Thymus (tissue), 11 donors: ENCODE data around the gene PPM1L. TPM values are rescaled to one million over a fixed set of nuclear protein-coding genes. Genes with fewer than 3 reads are reported as not detected.

Experiments used
- DNase-seq, 9 donors: peaks; one replicate each; pipeline ENCODE4 v3.0.0-alpha.2; 2013; ENCODE audit warnings: low spot score in 9 of 9, low read depth in 6 of 9, missing footprints in 1 of 9
- H3K27ac ChIP-seq, 2 donors: one replicate each; pipeline ENCODE4 v1.5.1; 2013; ENCODE audit warnings: control low read depth in 1 of 2, low read depth in 1 of 2, low read length in 1 of 2, mild to moderate bottlenecking in 1 of 2, moderate library complexity in 1 of 2
- H3K27me3 ChIP-seq, 2 donors: one replicate each; pipeline ENCODE4 v1.5.1; 2013; ENCODE audit warnings: low read length in 1 of 2; ENCODE audit not compliant: control insufficient read depth in 2 of 2, insufficient read depth in 1 of 2
- H3K36me3 ChIP-seq, 2 donors: one replicate each; pipeline ENCODE4 v1.5.1; 2013; ENCODE audit warnings: low read length in 1 of 2, mild to moderate bottlenecking in 1 of 2, moderate library complexity in 1 of 2; ENCODE audit not compliant: control insufficient read depth in 2 of 2, insufficient read depth in 2 of 2
- H3K4me1 ChIP-seq, 2 donors: one replicate each; pipeline ENCODE4 v1.5.1; 2013; ENCODE audit warnings: low read length in 2 of 2; ENCODE audit not compliant: control insufficient read depth in 2 of 2, insufficient read depth in 2 of 2
- H3K4me3 ChIP-seq, 2 donors: one replicate each; pipeline ENCODE4 v1.5.1; 2013; ENCODE audit warnings: low read length in 2 of 2, control low read depth in 1 of 2, mild to moderate bottlenecking in 1 of 2
- H3K9me3 ChIP-seq, 2 donors: one replicate each; pipeline ENCODE4 v1.5.1; 2013; ENCODE audit warnings: low read length in 1 of 2, mild to moderate bottlenecking in 1 of 2; ENCODE audit not compliant: control insufficient read depth in 2 of 2, insufficient read depth in 1 of 2
- WGBS: extraction: QIAGEN DNeasy Blood & Tissue Kit; methylation state at CpG from one replicate; pipeline ENCODE4 v1.1.7; 2013; 5-methylcytosine and 5-hydroxymethylcytosine counted together
- polyA plus RNA-seq: library from polyadenylated mRNA; stranded (reverse); fragments of 200-250 nt; gene quantifications from one replicate; pipeline ENCODE4 v1.2.3, GENCODE V29; 2013
- total RNA-seq: library from RNA; stranded (reverse); fragments of 120-200 nt; gene quantifications from one replicate; pipeline ENCODE4 v1.2.4, GENCODE V29; 2013
- donor health status: healthy.

Gene PPM1L
- total and polyA plus RNA-seq, 2 donors, result 3.3 to 4.7 TPM

GRCh38 chr3:160810362-160811236, 54.6 kb downstream of the PPM1L start:
- 94% methylated on average over 4 of the region's 4 CpGs for WGBS
- no peak overlapping the region for H3K4me3 ChIP-seq
- no peaks in the 10 kb centered on the region for H3K4me1 ChIP-seq
- DNase-seq, result no peak
- H3K9me3 ChIP-seq, result no peaks in the 10 kb centered on the region
- no peaks in the 10 kb centered on the region for H3K36me3 ChIP-seq
- no peak overlapping the region for H3K27ac ChIP-seq
- H3K27me3 ChIP-seq, result no peaks in the 10 kb centered on the region

- no peak overlapping the region for H3K27ac ChIP-seq
- H3K4me3 ChIP-seq, result no peak overlapping the region
- no peaks in the 10 kb centered on the region for H3K4me1 ChIP-seq
- no peaks in the 10 kb centered on the region for H3K36me3 ChIP-seq
- H3K9me3 ChIP-seq, result no peaks in the 10 kb centered on the region
- H3K27me3 ChIP-seq, result no peaks in the 10 kb centered on the region
- DNase-seq, result no peak
- WGBS, result 91% methylated on average over 1 of the region's 1 CpG
Measured at GRCh38 chr3:160811237-160811548, 55.2 kb downstream of the PPM1L start.

GRCh38 chr3:160812304-160812703, 56.3 kb downstream of the PPM1L start:
- no peak overlapping the region for H3K4me3 ChIP-seq
- no peaks in the 10 kb centered on the region for H3K36me3 ChIP-seq
- H3K4me1 ChIP-seq, result no peaks in the 10 kb centered on the region
- no peak for DNase-seq
- WGBS, result 89% methylated on average over 3 of the region's 3 CpGs
- H3K27ac ChIP-seq, result no peak overlapping the region
- H3K27me3 ChIP-seq, result no peaks in the 10 kb centered on the region
- H3K9me3 ChIP-seq, result no peaks in the 10 kb centered on the region

GRCh38 chr3:160815280-160815679, 59.2 kb downstream of the PPM1L start:
- WGBS, result 99% methylated on average over 1 of the region's 1 CpG
- Histone ChIP-seq H3K36me3 (no peaks in the 10 kb centered on the region), H3K4me3 (no peak overlapping the region), H3K4me1 (no peaks in the 10 kb centered on the region), H3K9me3 (no peaks in the 10 kb centered on the region), H3K27me3 (no peaks in the 10 kb centered on the region), H3K27ac (no peak overlapping the region)
- DNase-seq, result no peak

GRCh38 chr3:160820022-160820421, 64.0 kb downstream of the PPM1L start:
- no peaks in the 10 kb centered on the region for H3K4me1 ChIP-seq
- no peaks in the 10 kb centered on the region for H3K36me3 ChIP-seq
- no peaks in the 10 kb centered on the region for H3K9me3 ChIP-seq
- H3K4me3 ChIP-seq, result no peak overlapping the region
- no peak for DNase-seq
- WGBS, result 97% methylated on average over 1 of the region's 1 CpG
- H3K27ac ChIP-seq, result no peak overlapping the region
- no peaks in the 10 kb centered on the region for H3K27me3 ChIP-seq

- H3K27me3 ChIP-seq, result no peaks in the 10 kb centered on the region
- no peaks in the 10 kb centered on the region for H3K4me1 ChIP-seq
- no peak overlapping the region for H3K27ac ChIP-seq
- H3K4me3 ChIP-seq, result no peak overlapping the region
- DNase-seq, result no peak
- H3K9me3 ChIP-seq, result no peaks in the 10 kb centered on the region
- no peaks in the 10 kb centered on the region for H3K36me3 ChIP-seq
- 95% methylated on average over 1 of the region's 1 CpG for WGBS
Measured at GRCh38 chr3:160820430-160820829, 64.4 kb downstream of the PPM1L start.

GRCh38 chr3:160822936-160823335, 66.9 kb downstream of the PPM1L start:
- no peak for DNase-seq
- no peak overlapping the region for H3K4me3 ChIP-seq
- no peaks in the 10 kb centered on the region for H3K36me3 ChIP-seq
- no peaks in the 10 kb centered on the region for H3K27me3 ChIP-seq
- no peaks in the 10 kb centered on the region for H3K4me1 ChIP-seq
- no peak overlapping the region for H3K27ac ChIP-seq
- no peaks in the 10 kb centered on the region for H3K9me3 ChIP-seq

GRCh38 chr3:160825311-160825800, 69.3 kb downstream of the PPM1L start:
- Histone ChIP-seq H3K4me3 (no peak overlapping the region), H3K9me3 (no peaks in the 10 kb centered on the region), H3K36me3 (no peaks in the 10 kb centered on the region), H3K27ac (no peak overlapping the region), H3K27me3 (no peaks in the 10 kb centered on the region), H3K4me1 (no peaks in the 10 kb centered on the region)
- WGBS, result 98% methylated on average over 3 of the region's 3 CpGs
- DNase-seq, result no peak

- Histone ChIP-seq H3K27ac (no peak overlapping the region), H3K9me3 (no peaks in the 10 kb centered on the region), H3K4me1 (no peaks in the 10 kb centered on the region), H3K4me3 (no peak overlapping the region), H3K36me3 (no peaks in the 10 kb centered on the region), H3K27me3 (no peaks in the 10 kb centered on the region)
- DNase-seq, result no peak
Measured at GRCh38 chr3:160826408-160826807, 70.4 kb downstream of the PPM1L start.
